GM12878 (cell line): ENCODE results near the gene MSANTD2. TPM values are rescaled to one million over a fixed set of nuclear protein-coding genes. Genes with fewer than 3 reads are reported as not detected.

ENCODE experiments used
- ATAC-seq: fragments of 200-7000 bp; cut with Tn5 transposase; 3 replicates; pipeline ENCODE4 v1.9.1; 2020; ENCODE audit warnings: mild to moderate bottlenecking, moderate library complexity
- BruUV-seq: library from RNA; stranded (reverse); fragments of 400-500 nt; replicated peaks from 2 replicates; lab custom pipeline; 2021; lab: Mats Ljungman, UMichigan
- CTCF ChIA-PET: fragments of 300-600 bp; sonication (Branson Sonifier 250); formaldehyde crosslinking; extraction: SDS; loops from one replicate; lab custom pipeline; 2021; ENCODE audit warnings: inconsistent platforms; lab: Yijun Ruan, JAX
- POLR2A ChIA-PET: fragments of 350-600 bp; formaldehyde crosslinking; extraction: SDS; loops from one replicate; lab custom pipeline; 2021; ENCODE audit warnings: inconsistent platforms; lab: Charles Lee
- RAD21 ChIA-PET: fragments of 300-600 bp; sonication (Branson Sonifier 250); formaldehyde crosslinking; loops from one replicate; lab custom pipeline; 2023; ENCODE audit warnings: antibody characterized with exemption; ENCODE audit not compliant: unreplicated experiment; lab: Charles Lee
- SMC1A ChIA-PET: fragments of 300-600 bp; sonication (Branson Sonifier 250); formaldehyde crosslinking; loops from one replicate; lab custom pipeline; 2023; ENCODE audit not compliant: unreplicated experiment, uncharacterized antibody; lab: Charles Lee
- DNase-seq: peaks from one replicate; pipeline ENCODE4 v3.0.0-alpha.2; 2011; ENCODE audit warnings: low read depth, low spot score
- FAIRE-seq: peaks from 3 replicates; lab custom pipeline; 2011; peaks lifted over from hg19 to GRCh38; lab: Jason Lieb, UNC
- H2AFZ ChIP-seq: 2 replicates; pipeline ENCODE4 v1.6.0; 2011; ENCODE audit warnings: low read depth, low read length, control low read depth; ENCODE audit not compliant: control insufficient read depth
- H3K27ac ChIP-seq: 2 replicates; pipeline ENCODE4 v1.5.1; 2011; ENCODE audit warnings: control low read depth; ENCODE audit not compliant: control insufficient read depth, insufficient read depth
- H3K27me3 ChIP-seq, 2 experiments: replicated peaks in 1 of 2; 2 replicates each; pipeline versions ENCODE4 v1.6.0 to v1.6.1; 2011; ENCODE audit warnings: low read length in 1 of 2; ENCODE audit not compliant: control insufficient read depth in 2 of 2, insufficient read depth in 2 of 2
- H3K36me3 ChIP-seq, 2 experiments: 2 replicates each; pipeline ENCODE4 v1.5.1; 2011; ENCODE audit warnings: low read length in 1 of 2; ENCODE audit not compliant: control insufficient read depth in 2 of 2, insufficient read depth in 2 of 2
- H3K4me1 ChIP-seq: 2 replicates; pipeline ENCODE4 v1.6.1; 2011; ENCODE audit warnings: mild to moderate bottlenecking, low read length, moderate library complexity, mixed read lengths; ENCODE audit not compliant: control insufficient read depth, insufficient read depth
- H3K4me2 ChIP-seq: 2 replicates; pipeline ENCODE4 v1.6.0; 2011; ENCODE audit warnings: control low read depth; ENCODE audit not compliant: control insufficient read depth, insufficient read depth
- H3K4me3 ChIP-seq: fragments of 200-600 bp; sonication (generic); 2 replicates; pipeline ENCODE4 v1.5.1; 2016
- H3K79me2 ChIP-seq: 2 replicates; pipeline ENCODE4 v1.6.0; 2011; ENCODE audit warnings: low read length; ENCODE audit not compliant: control insufficient read depth, insufficient read depth
- H3K9ac ChIP-seq: 2 replicates; pipeline ENCODE4 v1.8.0; 2011; ENCODE audit warnings: low read length, control low read depth, mixed read lengths; ENCODE audit not compliant: control insufficient read depth, insufficient read depth
- H3K9me3 ChIP-seq: replicated peaks from 3 replicates; pipeline ENCODE4 v1.5.1; 2011; ENCODE audit warnings: mild to moderate bottlenecking, low read length; ENCODE audit not compliant: control insufficient read depth, insufficient read depth
- H4K20me1 ChIP-seq: 2 replicates; pipeline ENCODE4 v1.6.0; 2011; ENCODE audit not compliant: control insufficient read depth, insufficient read depth
- BCL3 ChIP-seq: IDR thresholded peaks from 2 replicates; pipeline ENCODE4 v1.6.1; 2011; ENCODE audit warnings: borderline replicate concordance, low read depth, mild to moderate bottlenecking, moderate library complexity, low read length; ENCODE audit not compliant: insufficient read depth, poor library complexity, severe bottlenecking
- BRCA1 ChIP-seq: IDR thresholded peaks from 2 replicates; pipeline ENCODE4 v1.6.1; 2011; ENCODE audit warnings: low read depth, low read length, improper control_type of control experiment
- CHD4 ChIP-seq: fragments of 200-600 bp; sonication (generic); IDR thresholded peaks from 2 replicates; pipeline ENCODE4 v1.6.1; 2016; ENCODE audit warnings: mild to moderate bottlenecking
- EGR1 ChIP-seq, 2 experiments: IDR thresholded peaks; 1 replicate in 1 of 2; 2 replicates in 1 of 2; pipeline ENCODE4 v1.6.1; 2011 to 2012; ENCODE audit warnings: low read depth in 2 of 2, low read length in 2 of 2, borderline replicate concordance in 1 of 2, mild to moderate bottlenecking in 1 of 2, moderate library complexity in 1 of 2
- EZH2 ChIP-seq: IDR thresholded peaks from 2 replicates; pipeline ENCODE4 v1.6.1; 2012; ENCODE audit warnings: low read depth, mild to moderate bottlenecking, control low read depth, inconsistent platforms, low read length, borderline replicate concordance; ENCODE audit not compliant: control insufficient read depth
- HDAC2 ChIP-seq: fragments of 200-600 bp; sonication (generic); IDR thresholded peaks from 2 replicates; pipeline ENCODE4 v1.6.1; 2017
- JUND ChIP-seq: IDR thresholded peaks from 2 replicates; pipeline ENCODE4 v1.6.1; 2012; ENCODE audit warnings: low read depth, mild to moderate bottlenecking, low read length, improper control_type of control experiment, moderate library complexity
- MTA3 ChIP-seq: IDR thresholded peaks from 2 replicates; pipeline ENCODE4 v1.6.1; 2012; ENCODE audit warnings: low read length, inconsistent platforms, borderline replicate concordance
- MYC ChIP-seq: IDR thresholded peaks from 2 replicates; pipeline ENCODE4 v1.6.1; 2011; ENCODE audit warnings: mild to moderate bottlenecking, low read length, moderate library complexity, inconsistent platforms; ENCODE audit not compliant: insufficient read depth, insufficient replicate concordance, insufficient read length, severe bottlenecking
- NFYB ChIP-seq: IDR thresholded peaks from 2 replicates; pipeline ENCODE4 v1.6.1; 2011; ENCODE audit warnings: low read depth, mild to moderate bottlenecking, low read length, improper control_type of control experiment, moderate library complexity; ENCODE audit not compliant: insufficient read depth
- PBX3 ChIP-seq: IDR thresholded peaks from 2 replicates; pipeline ENCODE4 v1.6.1; 2011; ENCODE audit warnings: mild to moderate bottlenecking, low read depth, low read length, moderate library complexity; ENCODE audit not compliant: insufficient replicate concordance
- SREBF1 ChIP-seq: IDR thresholded peaks from 2 replicates; pipeline ENCODE4 v1.6.1; 2012; ENCODE audit warnings: mild to moderate bottlenecking, low read length
- STAT1 ChIP-seq: fragments of 450-650 bp; conservative IDR thresholded peaks from 2 replicates; pipeline ENCODE4 v1.6.1; 2014; ENCODE audit warnings: antibody characterized with exemption, mild to moderate bottlenecking
- SUZ12 ChIP-seq: fragments of 200-600 bp; sonication (generic); IDR thresholded peaks from one replicate; pipeline ENCODE4 v1.6.1; 2018; ENCODE audit warnings: antibody characterized with exemption, mild to moderate bottlenecking; ENCODE audit not compliant: unreplicated experiment
- USF1 ChIP-seq: IDR thresholded peaks from 2 replicates; pipeline ENCODE4 v1.6.1; 2011; ENCODE audit warnings: borderline replicate concordance, low read depth, mild to moderate bottlenecking, moderate library complexity, mixed read lengths, low read length; ENCODE audit not compliant: insufficient read depth; ENCODE audit errors: extremely low read length
- YY1 ChIP-seq: IDR thresholded peaks from 2 replicates; pipeline ENCODE4 v1.6.1; 2011; ENCODE audit warnings: low read depth, mild to moderate bottlenecking, low read length
- WGBS: methylation state at CpG from one replicate; pipeline ENCODE4 v1.1.6; 2016; ENCODE audit warnings: low lambda C conversion rate; ENCODE audit not compliant: insufficient replicate concordance, insufficient coverage; ENCODE audit errors: missing lambda C conversion rate; 5-methylcytosine and 5-hydroxymethylcytosine counted together
- in situ Hi-C: fragments of 300-500 bp; cut with MboI; formaldehyde crosslinking; loops from 9 replicates; pipeline ENCODE4 v1.14.3; 2018; ENCODE audit warnings: mixed read lengths
- intact Hi-C: fragments of 100-400 bp; cut with micrococcal nuclease; formaldehyde crosslinking; loops from one replicate; pipeline ENCODE4 v1.14.2; 2022; ENCODE audit not compliant: unreplicated experiment
- polyA plus RNA-seq, 11 experiments: library from polyadenylated mRNA; depleted of rRNA in 4 of 11; unstranded in 6 of 11; stranded (reverse) in 5 of 11; fragments of >200 nt; fragmentation: Nextera tagmentation in 4 of 11; fragmentation: Illumina TruSeq in 1 of 11; extraction: Ambion mirVana in 4 of 11; extraction: Trizol in 1 of 11; gene quantifications; 1 replicate in 1 of 11; 2 replicates in 10 of 11; pipeline versions ENCODE4 v1.2.1 to v1.2.3, GENCODE V29; 2011 to 2016; ENCODE audit warnings: inconsistent platforms in 2 of 11, missing spikeins in 2 of 11, low read depth in 1 of 11
- total RNA-seq, 4 experiments: library from RNA; depleted of rRNA in 3 of 4; stranded (reverse); fragments of >200 nt in 3 of 4; fragmentation: Illumina TruSeq in 1 of 4; extraction: Trizol in 1 of 4; gene quantifications; 2 replicates each; pipeline versions ENCODE4 v1.2.1 to v1.2.3, GENCODE V29; 2013 to 2021

MSANTD2 gene
- total and polyA plus RNA-seq, 10 of the 15 experiments (the other 5 are each of a cell fraction or from before 2014, with no cell fraction given), result 3.0 to 12.4 (median 8.0) TPM

- TF ChIP-seq EZH2 (no peak), CHD4 (no peak), PBX3 (no peak), HDAC2 (no peak), NFYB (no peak), STAT1 (no peak)
Measured at GRCh38 chr11:124722176-124722575, 78.0 kb downstream of the MSANTD2 start (continued).

- FAIRE-seq, result no peak
- H3K4me1 ChIP-seq, result no peaks in the 10 kb centered on the region; the same call in 1 of the 2 replicates
Measured at GRCh38 chr11:124719534-124719933, 80.7 kb downstream of the MSANTD2 start.

More at GRCh38 chr11:124719534-124719933, 80.7 kb downstream of the MSANTD2 start:
- POLR2A ChIA-PET, result interaction anchor here (1.5 kb wide), 1 partner anchor 48 kb away, joined by 4 read pairs; no protein-coding TSS in a partner anchor
- no peaks in the 10 kb centered on the region for H3K36me3 ChIP-seq
- TF ChIP-seq JUND (no peak), SREBF1 (no peak), SUZ12 (no peak), BRCA1 (no peak), MTA3 (no peak), EGR1 (IDR thresholded peaks at IDR 0.05; ENCODE audit: borderline replicate concordance in 1 of 2, low read depth in 2 of 2, low read length in 2 of 2) (no peak), USF1 (no peak), MYC (no peak), YY1 (no peak), BCL3 (no peak)
- TF ChIP-seq, all 136 proteins: peak for 0
- H2AFZ ChIP-seq, result no peak overlapping the region
- ChIA-PET CTCF (interaction anchor here (0.6 to 1.9 kb wide), 4 partner anchors 8 to 50 kb away, joined by 3 to 6 read pairs (median 4); no protein-coding TSS in a partner anchor), SMC1A (interaction anchor here (0.9 to 2.0 kb wide), 2 partner anchors 22 to 49 kb away, joined by 3 to 7 read pairs; no protein-coding TSS in a partner anchor), RAD21 (interaction anchor here (2.3 kb wide), 1 partner anchor 49 kb away, joined by 9 read pairs; no protein-coding TSS in a partner anchor)
- whole genome bisulfite sequencing, result 5% methylated on average over 2 of the region's 2 CpGs
- H3K79me2 ChIP-seq, result no peaks in the 10 kb centered on the region
- no peaks in the 10 kb centered on the region for H3K9me3 ChIP-seq
- ATAC-seq, result no peak
- in situ Hi-C loops (no loop called here), intact Hi-C loops (no loop called here)
- no peak for DNase-seq
- no peak overlapping the region for H3K9ac ChIP-seq
- BruUV-seq, result no TSS peak
- H3K4me3 ChIP-seq, result no peak overlapping the region
- H3K27me3 ChIP-seq, result peaks cover 0 to 13% of the 10 kb centered on the region in 2 experiments; a peak in 2 of 4 replicates
- no peak overlapping the region for H3K4me2 ChIP-seq
- H4K20me1 ChIP-seq, result no peaks in the 10 kb centered on the region
- H3K27ac ChIP-seq, result no peak overlapping the region
